HG02852 (cell line): ENCODE measurements around the gene IL1A.

Experiments used
- ATAC-seq: cut with Tn5 transposase; IDR thresholded peaks from one replicate; pipeline ENCODE4 v1.9.1; 2021; ENCODE audit warnings: mild to moderate bottlenecking, moderate library complexity; ENCODE audit not compliant: unreplicated experiment

The IL1A gene

DNA sequence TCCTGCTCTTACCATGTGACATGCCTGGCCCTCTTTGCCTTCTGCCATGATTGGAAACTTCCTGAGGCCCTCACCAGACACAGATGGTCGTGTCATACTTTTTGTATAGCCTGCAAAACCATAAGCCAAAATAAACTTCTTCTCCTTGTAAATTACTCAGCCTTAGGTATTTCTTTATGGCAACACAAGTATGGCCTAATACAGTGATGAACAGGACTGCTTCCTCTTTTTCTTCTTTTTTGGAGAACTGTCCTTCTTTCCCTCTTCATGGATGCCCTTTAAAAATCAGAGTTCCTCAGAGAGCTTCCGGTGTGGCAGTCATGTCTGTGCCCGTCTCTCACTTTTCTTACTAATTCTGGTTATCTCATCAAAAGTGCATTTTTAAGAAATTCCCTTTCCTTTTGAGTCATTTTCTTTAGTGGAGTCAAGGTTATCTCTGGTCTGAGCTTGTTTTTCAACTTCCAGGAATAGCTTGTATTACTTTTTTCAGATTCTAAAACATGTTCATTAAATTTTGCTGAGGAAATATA is 9.2 kb upstream of the IL1A start:
- no peak for ATAC-seq

DNA sequence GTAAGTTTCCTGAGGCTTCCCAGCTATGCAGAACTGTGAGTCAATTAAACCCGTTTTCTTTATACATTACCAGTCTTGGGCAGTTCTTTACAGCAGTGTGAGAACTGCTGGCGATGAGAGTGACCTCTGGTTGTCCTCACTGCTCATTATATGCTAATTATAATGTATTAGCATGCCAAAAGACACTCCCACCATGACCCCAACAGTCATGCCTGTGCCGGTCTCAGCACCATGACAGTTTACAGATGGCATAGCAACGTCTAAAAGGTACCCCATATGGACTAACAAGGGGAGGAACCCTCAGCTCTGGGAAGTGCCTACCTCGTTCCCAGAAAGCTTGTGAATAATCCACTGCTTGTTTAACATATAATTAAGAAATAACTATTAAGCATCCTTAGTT is 8.1 kb upstream of the IL1A start:
- no peak for ATAC-seq

DNA sequence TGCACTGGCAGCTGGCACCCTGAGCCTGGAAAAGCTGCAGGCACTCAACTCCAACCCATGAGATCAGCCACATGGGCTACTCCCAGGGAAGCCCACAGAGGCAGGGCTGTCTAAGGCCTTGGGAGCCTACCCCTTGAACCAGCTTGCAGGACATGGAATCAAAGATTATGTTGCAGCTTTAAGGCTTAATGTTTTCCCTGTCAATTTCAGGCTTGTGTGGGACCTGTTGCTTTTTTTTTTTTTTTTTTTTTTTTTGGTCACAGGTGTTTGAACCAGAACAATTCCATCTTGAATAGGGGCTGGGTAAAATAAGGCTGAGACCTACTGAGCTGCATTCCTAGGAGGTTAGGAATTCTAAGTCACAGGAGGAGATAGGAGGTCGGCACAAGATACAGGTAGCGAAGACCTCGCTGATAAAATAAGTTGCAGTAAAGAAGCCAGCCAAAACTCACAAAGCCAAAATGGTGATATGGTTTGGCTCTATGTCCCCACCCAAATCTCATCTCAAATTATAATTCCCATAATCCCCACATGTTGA is 7.5 kb upstream of the IL1A start:
- ATAC-seq = no peak

DNA sequence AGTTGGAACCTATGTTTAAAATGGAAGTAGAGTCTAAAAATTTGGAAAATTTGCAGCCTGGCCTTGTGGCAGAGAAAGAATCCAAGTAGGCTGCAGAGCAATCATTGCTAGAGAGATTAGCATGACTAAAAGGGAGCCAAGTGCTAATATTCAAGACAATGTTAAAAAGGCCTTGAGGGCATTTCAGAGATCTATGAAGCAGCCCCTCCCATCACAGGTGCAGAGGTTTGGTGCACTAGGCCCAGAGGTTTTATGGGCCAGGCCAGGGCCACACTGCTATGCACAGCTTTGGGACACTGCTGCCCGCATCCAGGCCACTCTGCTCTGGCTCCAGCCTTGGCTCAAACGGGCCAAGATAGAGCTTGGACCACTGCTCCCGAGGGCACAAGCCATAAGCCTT is 6.7 kb upstream of the IL1A start:
- ATAC-seq = no peak

DNA sequence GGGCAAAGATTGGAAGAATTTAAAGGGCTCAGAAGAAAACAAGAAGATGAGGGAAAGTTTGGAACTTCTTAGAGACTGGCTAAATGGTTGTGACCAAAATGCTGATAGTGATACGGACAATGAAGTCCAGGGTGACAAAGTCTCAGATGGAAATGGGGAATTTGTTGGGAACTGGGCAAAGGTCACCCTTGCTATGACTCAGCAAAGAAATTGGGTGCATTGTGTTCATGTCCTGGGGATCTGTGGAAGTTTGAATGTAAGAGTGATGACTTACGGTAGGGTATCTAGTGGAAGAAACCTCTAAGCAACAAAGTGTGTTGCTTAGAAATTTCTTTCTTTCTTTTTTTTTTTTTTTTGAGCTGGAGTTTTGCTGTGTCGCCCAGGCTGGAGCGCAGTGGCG is 6.0 kb upstream of the IL1A start:
- ATAC-seq = no peak

DNA sequence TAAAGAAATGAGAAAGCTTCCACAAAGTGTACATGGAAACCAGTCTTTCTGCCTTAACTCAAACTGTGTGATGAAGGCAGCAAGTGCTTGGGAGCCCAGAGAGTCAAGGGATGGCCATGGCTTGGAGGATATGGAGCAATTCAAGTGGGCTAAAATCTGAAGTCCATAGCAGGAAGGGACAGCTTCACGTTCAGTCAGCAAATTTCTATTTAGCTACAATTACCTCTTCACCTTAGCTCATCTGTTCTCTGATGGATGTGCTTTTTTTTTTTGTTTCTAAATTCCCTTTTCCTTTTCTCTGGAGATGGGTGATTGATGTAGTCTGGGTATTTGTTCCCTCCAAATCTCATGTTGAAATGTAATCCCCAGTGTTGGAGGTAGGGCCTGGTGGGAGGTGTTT is 4.9 kb upstream of the IL1A start:
- ATAC-seq = no peak

DNA sequence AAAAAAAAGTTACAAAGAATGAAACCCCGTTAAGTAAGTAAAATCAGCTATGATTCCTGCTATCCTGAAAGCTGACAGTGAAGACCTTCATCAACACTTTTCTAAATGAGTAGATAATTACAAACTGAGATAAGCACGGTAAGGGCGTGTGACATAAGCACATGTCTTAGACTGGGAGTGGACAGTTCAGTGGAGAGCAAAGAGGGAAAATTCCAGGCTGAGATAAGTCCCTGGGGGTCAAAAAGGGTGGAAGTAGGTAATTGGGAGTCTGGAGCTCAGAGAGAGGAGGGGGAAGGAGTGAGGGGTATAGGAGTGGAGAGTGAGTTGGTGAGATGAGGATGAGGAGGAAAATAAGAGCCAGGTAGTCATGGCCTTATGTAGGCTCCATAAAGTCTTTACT is 4.4 kb upstream of the IL1A start:
- no peak for ATAC-seq

DNA sequence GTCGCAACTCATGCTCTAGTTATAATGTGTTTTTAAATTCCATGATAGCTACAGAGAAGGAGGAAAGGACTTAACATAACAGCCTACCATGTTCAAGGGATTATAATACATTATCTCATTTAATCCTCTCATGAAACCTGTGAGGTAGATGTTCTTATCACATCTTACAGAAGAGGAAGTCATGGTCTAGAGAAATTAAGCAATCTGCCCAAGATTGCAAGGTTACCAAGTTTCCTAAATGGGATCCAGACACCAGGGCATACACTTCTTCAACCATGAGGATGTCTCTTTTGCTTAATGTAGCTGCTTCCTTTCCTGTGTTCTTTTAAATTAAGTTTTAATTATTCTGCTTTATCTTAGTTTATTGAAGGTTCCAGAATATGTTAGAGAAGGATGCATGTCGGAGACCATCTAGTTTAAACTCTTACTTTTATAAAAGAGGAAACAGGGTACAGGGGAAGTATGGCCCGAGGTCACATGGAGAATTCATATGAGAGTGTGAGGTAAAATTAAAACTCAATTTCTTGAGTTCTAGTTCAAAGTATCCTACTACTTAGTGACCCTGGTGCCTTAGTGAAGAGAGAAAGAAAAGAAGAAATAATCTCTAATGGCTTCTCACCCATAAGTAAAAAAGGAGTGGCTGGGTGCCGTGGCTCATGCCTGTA is 3.6 kb upstream of the IL1A start:
- ATAC-seq = no peak

DNA sequence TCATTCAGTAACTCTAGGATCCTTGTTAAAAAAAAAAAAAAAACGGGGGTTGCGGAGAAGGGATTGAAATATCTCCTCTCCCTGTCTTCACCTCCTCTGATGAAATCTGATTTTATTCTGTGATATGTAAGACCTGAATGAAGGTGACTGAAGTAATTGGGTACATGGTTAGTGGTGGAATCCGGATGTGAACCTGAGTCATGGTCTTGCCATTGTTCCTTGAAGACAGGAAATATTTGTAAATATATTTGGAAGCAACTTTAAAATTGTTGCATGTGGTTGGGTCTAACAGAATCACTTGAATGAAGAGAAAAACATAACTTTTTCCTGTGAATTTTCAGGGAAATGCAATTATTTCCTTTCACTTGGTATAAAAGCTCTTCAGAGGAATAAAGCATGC is 3.0 kb upstream of the IL1A start:
- no peak for ATAC-seq

DNA sequence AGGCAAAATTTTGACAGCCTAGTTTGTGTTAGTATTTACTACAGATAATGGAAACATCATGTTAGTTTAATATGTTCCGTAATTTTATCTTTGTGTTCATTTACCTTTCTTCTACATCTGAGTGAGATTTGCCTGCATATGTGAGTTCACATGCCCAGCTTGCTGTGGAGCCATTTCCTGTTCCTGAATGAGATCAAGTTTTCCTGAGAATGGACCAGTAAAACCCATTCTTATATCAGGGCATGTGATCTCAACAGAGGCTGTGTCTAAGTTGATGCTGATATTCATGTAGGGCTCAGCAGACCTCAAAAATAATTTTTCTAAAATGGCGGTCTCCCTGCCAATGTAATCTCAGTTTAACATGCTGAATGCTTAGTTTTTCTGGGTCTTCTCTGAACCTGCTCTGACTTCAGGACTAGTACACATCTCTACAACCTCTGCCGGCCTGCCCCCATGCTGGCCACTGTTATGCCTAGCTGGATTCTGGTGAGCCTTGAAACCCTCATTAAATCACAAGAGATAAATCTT is 1.0 kb downstream of the IL1A start:
- no peak for ATAC-seq

DNA sequence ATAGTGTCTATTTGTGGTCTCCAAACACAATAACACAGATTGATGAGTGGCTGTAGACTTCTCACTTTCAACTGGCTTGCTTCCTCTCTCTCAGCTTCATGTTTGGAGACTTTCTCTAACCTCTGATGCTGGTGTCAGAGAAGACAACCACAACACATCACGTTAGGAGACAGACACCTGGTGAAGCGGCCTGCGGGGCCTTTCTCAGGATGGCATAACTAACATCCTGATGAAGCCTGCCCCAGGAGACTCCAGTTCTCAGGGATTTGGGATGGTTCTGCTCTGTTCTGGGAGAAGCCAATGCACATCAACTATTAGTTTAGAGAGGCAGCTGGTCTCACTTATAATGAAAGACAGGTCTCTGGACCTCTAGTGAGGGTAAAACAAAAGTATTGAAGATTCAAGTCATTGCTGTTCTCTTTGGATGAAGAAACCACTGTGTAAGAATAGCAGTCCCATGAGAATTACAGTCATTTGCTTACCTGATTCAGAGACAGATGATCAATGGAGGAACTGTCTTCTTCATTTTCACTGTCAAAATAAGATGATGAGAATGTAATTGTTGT is 2.0 kb downstream of the IL1A start:
- ATAC-seq = peak; percentile 89

DNA sequence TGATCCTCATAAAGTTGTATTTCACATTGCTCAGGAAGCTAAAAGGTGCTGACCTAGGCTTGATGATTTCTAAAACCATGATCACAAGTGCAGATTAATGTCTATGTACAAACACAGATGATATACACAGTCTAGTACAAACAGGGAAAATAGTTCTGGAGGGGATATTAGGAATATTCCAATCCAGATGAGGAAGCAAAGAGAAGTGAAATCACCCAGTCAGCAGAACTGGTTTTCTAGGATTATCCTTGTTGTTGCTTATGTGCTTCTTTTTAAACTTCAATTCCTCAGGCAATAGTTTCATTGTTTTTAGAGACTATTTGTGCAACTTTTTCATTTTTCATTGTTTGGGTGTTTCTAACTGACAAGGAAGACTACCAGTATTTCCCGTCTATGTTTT is 4.7 kb downstream of the IL1A start:
- ATAC-seq = no peak

DNA sequence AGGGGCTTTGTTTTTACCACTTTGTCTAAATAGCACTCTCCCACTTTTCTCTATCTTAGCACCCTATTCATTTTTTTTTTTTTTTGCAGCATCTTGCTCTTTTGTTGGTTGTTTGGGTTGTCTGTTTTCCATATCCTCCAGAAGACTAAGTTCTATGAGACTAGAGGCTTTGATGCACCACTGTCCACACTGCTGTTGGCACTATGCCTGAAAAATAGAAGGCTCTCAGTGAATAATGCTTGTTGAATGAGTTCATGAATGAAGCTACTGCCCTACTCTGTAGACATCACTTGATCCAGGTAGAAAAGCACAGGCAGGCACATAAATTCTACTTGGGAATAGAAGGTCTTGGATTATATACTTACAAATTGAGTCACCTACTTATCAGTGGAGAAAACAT is 7.3 kb downstream of the IL1A start:
- ATAC-seq = no peak

DNA sequence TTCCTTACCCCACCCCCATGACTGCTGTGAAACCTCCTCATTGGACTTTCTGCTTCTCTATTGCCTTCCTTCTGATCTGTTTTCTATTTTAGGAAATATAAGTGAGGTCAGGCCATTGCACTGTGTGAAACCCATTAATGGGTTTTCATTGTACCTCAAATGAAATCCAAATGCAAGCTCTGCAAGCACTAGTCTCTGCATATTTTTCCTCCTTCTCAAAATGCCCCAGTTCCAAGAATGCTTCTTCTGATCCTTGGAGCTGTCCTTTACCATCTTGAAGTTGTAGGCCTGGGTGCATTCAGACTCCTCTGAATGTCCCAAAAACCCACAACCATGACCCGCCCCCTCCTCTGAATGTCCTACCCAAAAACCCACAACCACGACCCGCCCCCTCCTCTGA is 8.2 kb downstream of the IL1A start:
- ATAC-seq = no peak

DNA sequence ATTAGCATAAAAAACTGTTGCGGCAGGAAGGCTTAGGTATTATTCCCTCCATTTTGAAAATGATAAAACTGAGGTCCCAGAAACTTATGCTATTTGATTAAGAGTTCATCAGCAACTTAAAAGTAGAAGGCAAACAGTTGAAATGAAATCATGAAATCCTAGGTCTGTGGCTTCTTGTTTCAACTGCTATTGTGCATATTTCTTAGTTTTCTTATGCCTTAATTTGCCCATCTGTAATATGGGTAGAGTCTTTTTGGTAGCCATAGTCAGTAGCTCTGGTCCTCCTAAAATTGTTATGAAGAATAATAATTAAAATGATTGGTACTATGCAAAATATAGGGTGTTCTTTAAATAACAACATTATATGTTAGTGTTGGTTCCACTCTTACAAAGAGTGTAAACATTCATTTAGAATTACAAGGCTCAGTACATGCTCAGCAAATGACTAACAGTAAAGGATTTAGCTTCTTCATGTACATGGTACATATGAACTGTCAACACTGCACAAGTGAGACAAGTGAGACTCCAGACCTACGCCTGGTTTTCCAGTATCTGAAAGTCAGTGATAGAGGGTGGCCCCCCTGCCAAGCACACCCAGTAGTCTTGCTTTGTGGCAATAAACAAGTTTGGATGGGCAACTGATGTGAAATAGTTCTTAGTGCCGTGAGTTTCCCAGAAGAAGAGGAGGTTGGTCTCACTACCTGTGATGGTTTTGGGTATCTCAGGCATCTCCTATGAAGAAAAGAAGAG is 9.6 kb downstream of the IL1A start:
- ATAC-seq = no peak

DNA sequence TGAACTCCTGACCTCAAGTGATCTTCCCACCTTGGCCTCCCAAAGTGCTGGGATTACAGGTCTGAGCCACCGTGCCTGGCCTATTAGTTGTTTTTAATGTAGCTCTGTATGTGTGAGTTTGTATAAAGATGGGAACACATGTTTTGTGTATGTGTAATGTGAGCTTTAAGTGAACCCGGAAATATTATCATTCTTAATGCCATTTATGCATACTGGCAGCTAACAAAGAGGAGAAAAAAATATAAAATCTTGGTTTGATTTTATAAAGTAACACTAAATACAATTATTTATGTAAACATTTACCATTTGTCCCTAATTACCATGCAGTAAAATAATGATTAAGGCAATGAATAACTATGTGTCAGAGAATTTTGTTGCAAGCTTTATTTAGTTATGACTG is 10.7 kb downstream of the IL1A start:
- no peak for ATAC-seq

DNA sequence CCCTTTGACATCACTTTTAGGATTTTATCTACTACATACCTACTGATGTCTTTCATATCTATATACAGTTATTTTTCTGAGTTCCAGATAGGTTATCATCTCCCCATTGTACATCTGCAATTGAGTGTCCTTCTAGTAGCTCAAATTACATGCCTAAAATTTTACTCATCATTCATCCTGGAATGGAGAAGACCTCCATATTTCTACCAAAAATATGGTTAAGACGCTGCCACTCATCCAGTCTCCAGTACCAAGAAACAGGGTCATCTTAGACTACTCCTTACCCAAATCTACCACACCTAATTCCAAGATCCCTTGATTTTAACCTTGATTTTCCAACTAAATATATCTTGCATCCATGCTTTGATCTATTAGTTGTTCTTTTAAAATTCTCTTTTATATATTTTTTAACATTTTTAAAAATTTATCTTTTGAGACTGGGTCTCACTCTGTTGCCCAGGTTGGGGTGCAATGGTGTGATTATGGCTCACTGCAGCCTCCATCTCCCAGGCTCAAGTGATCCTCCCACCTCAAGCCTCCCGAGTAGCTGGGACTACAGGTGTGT is 11.3 kb downstream of the IL1A start:
- ATAC-seq = no peak

DNA sequence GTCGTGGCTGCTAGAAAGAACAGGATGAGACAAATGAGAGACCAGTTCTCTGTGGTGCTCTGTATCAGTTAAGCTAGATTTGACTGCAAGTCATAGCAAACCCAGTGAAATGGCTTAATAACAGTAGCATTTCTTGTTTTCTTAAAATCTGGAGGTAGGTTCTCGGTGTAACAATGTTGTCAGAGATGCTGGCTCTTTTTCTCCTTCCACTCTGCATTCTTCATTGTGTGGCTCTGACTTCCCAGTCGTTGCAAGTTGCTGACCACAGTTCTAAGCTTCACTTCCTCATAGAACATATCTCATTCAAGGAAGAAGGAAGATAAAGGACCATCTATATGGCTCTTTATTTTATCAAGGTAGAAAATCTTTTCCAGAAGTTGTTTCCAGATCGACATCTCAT is 12.0 kb downstream of the IL1A start:
- no peak for ATAC-seq

DNA sequence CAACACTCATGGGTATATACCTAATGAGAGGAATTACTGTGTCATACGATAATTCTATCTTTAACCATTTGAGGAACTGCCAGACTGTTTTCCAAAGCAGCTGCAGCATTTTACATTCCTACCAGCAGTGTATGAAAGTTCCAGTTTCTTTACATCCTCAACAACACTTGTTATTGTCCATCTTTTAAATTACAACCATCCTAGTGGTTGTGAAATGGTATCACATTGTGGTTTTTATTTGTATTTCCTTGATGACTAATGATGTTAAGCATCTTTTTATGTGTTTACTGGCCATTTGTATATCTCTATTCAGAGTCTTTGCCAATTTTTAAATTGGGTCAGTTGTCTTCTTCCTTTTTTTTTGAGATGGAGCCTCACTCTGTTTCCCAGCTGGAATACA is 15.9 kb downstream of the IL1A start:
- ATAC-seq = no peak

DNA sequence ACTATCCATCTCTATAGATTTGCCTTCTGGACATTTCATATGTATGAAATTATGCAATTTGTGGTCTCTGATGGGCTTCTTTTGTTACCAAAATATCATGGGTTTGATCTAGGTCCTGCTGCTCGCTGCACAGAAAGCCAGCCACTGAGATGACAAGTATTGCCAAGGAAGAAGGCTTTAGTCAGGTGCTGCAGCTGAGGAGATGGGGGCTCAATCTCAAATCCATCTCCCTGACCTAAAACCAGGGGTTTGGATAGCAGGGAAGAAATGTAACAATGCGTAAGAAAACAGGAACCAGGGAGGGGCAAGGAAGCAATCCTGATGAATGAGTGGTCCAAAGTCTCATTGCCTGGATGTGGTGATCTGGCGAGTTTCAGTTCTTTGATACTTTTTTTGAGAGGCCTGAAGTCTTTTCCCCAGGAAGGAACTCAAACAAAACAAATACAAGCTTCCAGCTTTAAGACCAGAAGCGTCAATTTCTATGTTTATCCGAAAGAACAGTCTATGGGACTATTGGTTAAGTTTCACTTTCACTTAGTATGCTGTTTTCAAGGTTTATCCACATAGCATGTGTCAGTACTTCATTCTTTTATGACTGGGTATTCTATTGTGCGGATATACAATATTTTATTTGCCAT is 16.5 kb downstream of the IL1A start:
- ATAC-seq = no peak

DNA sequence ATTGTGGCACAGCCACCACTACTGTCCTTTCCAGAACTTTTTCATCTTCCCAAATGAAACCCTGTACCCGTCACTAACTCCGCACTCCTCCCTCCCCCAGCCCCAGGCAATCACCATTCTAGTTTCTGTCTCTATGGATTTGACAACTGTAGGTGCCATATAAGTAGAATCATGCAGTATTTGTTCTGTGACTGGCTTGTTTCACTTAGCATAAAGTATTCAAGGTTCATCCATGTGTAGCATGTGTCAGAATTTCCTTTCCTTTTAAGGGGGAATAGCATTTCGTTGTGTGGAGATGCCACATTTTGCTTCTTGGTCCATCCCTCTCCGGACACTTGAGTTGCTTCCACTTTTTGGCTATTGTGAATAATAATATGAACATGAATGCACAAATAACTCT is 19.0 kb downstream of the IL1A start:
- no peak for ATAC-seq
